ENCODE measurements around the gene ITSN2.

Gene ITSN2

GRCh38 chr2:24262421-24262970, 97.8 kb downstream of the ITSN2 start:
- no peaks in the 10 kb centered on the region for H3K9me3 Mint-ChIP-seq
- H3K4me1 Mint-ChIP-seq (ENCODE audit: low read depth in 2 of 2), result peaks cover 0 to 6% of the 10 kb centered on the region in 2 donors
- DNase-seq (no peak), ATAC-seq (replicated peaks) (no peak)
- H3K36me3 Mint-ChIP-seq (ENCODE audit: insufficient read depth), result peaks cover 37% of the 10 kb centered on the region
- H3K27me3 Mint-ChIP-seq, result no peaks in the 10 kb centered on the region
- no peak overlapping the region for H3K4me3 Mint-ChIP-seq
- H3K27ac Mint-ChIP-seq, result no peak overlapping the region

GRCh38 chr2:24261441-24261840, 98.9 kb downstream of the ITSN2 start:
- Mint-ChIP-seq H3K9me3 (no peaks in the 10 kb centered on the region), H3K4me1 (ENCODE audit: low read depth in 2 of 2) (peaks cover 0 to 6% of the 10 kb centered on the region in 2 donors), H3K27me3 (no peaks in the 10 kb centered on the region), H3K4me3 (no peak overlapping the region), H3K36me3 (ENCODE audit: insufficient read depth) (peaks cover 42% of the 10 kb centered on the region), H3K27ac (peak overlapping the region in 1 of 2 donors; percentile 39)
- ATAC-seq (replicated peaks), result no peak
- DNase-seq, result no peak

DNA sequence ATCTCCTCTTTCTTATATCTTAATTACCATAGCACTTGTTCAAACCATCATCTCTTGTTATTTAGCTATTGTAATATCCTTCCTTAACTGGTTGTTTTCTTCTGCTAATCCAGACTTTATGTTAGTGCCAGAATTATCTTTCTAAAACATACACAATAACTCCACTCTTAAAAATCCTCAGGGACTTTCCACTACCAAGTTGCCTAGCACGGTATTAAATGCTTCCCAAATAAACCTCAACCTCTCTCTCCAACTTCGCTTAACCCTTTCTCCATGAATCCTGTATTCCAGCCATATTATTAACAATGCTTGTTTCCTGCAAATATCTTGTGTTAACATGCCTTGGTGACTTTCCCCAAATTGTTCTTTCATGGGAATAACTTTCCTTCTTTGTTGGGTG, 101.0 kb downstream of the ITSN2 start:
- Mint-ChIP-seq H3K36me3 (ENCODE audit: insufficient read depth) (peaks cover 31% of the 10 kb centered on the region), H3K4me1 (ENCODE audit: low read depth in 2 of 2) (no peaks in the 10 kb centered on the region)
- no peak for DNase-seq

GRCh38 chr2:24258718-24259117, 101.6 kb downstream of the ITSN2 start:
- DNase-seq, result no peak
- H3K9me3 Mint-ChIP-seq, result no peaks in the 10 kb centered on the region
- no peaks in the 10 kb centered on the region for H3K4me1 Mint-ChIP-seq (ENCODE audit: low read depth in 2 of 2)
- no peak for ATAC-seq (replicated peaks)
- no peaks in the 10 kb centered on the region for H3K27me3 Mint-ChIP-seq
- no peak overlapping the region for H3K4me3 Mint-ChIP-seq
- peaks cover 31% of the 10 kb centered on the region for H3K36me3 Mint-ChIP-seq (ENCODE audit: insufficient read depth)
- no peak overlapping the region for H3K27ac Mint-ChIP-seq

More for the DNA sequence above, 101.0 kb downstream of the ITSN2 start:
- no peak overlapping the region for H3K4me3 Mint-ChIP-seq
- no peak overlapping the region for H3K27ac Mint-ChIP-seq
- no peaks in the 10 kb centered on the region for H3K27me3 Mint-ChIP-seq
- no peaks in the 10 kb centered on the region for H3K9me3 Mint-ChIP-seq
- no peak for ATAC-seq (replicated peaks)

DNA sequence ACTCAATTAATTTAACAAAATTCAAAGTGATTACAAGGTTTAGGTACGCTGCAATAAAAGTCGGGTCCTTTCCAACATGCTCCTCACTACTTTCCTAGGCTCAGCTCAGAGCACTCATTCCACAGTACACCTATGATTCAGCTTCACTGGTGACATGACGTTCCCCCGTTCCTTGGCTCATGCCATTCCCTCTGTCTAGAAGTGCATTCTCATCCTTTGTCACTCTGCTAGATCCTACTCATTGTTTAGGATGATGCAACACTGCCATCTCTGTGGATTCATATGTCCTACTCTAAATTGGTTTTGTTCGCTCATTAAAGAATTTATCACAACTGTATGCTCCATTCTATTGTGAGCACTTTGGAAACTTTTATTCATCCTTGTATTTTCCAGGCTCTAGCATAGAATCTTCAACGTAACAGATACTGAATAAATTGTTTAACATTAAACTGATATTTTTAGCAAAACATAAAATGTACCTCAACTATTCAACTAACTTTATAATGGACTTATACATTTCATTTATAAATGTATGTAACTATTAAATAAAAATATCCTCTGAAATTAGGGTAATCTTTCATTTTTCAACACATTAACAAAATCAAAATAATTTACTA, 106.9 kb downstream of the ITSN2 start:
- Mint-ChIP-seq H3K4me1 (ENCODE audit: low read depth in 2 of 2) (no peaks in the 10 kb centered on the region), H3K27ac (no peak overlapping the region), H3K9me3 (no peaks in the 10 kb centered on the region), H3K36me3 (ENCODE audit: insufficient read depth) (peaks cover 55% of the 10 kb centered on the region), H3K4me3 (no peak overlapping the region), H3K27me3 (no peaks in the 10 kb centered on the region)
- no peak for DNase-seq
- no peak for ATAC-seq (replicated peaks)

DNA sequence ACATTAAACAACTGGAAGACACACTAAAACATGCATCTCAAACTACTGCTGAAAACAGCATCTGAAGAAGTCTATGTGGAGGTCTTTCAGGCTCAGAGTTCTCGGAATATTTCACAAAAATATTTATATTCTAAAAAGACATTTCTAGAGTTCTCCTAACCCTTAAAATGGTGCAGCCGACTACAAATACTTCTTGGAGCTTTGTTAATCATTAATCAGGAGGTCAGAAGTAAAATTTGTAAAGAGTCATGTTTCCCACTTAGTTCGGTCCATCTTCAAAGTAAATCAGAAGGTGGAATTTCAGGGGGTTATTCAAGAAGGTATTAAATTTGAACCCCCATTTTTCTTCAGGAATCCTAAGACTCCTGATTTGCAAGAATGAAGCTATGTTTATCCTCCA, 112.7 kb downstream of the ITSN2 start:
- DNase-seq (no peak), ATAC-seq (replicated peaks) (no peak)
- Mint-ChIP-seq H3K9me3 (no peaks in the 10 kb centered on the region), H3K36me3 (ENCODE audit: insufficient read depth) (peaks cover 77% of the 10 kb centered on the region), H3K27me3 (no peaks in the 10 kb centered on the region), H3K4me1 (ENCODE audit: low read depth in 2 of 2) (no peaks in the 10 kb centered on the region), H3K4me3 (no peak overlapping the region), H3K27ac (peak overlapping the region in 1 of 2 donors; percentile 38)

- no peak for ATAC-seq (replicated peaks)
- H3K4me1 Mint-ChIP-seq (ENCODE audit: low read depth in 2 of 2), result no peaks in the 10 kb centered on the region
- H3K9me3 Mint-ChIP-seq, result no peaks in the 10 kb centered on the region
- no peak for DNase-seq
- no peaks in the 10 kb centered on the region for H3K27me3 Mint-ChIP-seq
- peaks cover 73% of the 10 kb centered on the region for H3K36me3 Mint-ChIP-seq (ENCODE audit: insufficient read depth)
- H3K27ac Mint-ChIP-seq, result peak overlapping the region in 1 of 2 donors; percentile 38
- H3K4me3 Mint-ChIP-seq, result no peak overlapping the region
Observed at GRCh38 chr2:24247164-24247563, 113.2 kb downstream of the ITSN2 start.

DNA sequence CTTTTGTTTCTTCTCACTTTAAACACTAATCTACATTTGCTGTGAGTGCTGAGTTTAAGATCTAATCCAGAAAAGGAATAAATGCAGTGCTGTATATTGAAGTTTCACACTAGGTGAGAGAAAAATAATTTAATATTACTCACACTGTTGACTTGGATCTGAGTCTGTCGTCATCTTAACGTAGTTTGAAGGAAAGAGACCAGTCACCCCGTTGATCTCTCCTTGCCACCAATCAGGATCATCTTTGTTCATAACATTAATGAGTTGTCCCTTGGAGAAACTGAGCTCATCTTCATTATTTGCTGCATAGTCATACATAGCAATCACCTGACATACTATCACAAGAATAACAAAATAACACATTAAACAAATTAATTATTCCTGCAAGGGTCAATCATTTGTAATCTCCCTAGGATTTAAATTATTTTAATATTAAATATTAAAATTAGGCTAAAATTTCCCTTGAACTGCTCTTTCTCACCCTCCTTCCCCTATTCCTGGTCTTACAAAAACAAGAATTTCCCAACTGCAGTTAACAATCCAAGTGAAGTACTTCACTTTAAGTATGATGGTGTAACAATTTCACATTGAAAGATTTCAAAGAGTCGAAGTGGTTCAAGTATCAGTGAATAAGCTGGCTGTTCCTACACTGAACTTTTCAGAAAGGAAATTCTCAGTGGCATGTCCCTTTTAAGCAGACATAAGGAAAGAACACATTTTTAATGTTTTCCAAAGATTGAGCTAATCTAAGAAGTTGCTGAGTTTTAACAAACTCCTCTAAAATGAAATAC, 114.2 kb downstream of the ITSN2 start:
- ATAC-seq (replicated peaks) (no peak), DNase-seq (no peak)
- H3K27me3 Mint-ChIP-seq, result no peaks in the 10 kb centered on the region
- peaks cover 0 to 2% of the 10 kb centered on the region in 2 donors for H3K4me1 Mint-ChIP-seq (ENCODE audit: low read depth in 2 of 2)
- peaks cover 76% of the 10 kb centered on the region for H3K36me3 Mint-ChIP-seq (ENCODE audit: insufficient read depth)
- no peaks in the 10 kb centered on the region for H3K9me3 Mint-ChIP-seq
- H3K4me3 Mint-ChIP-seq, result no peak overlapping the region
- H3K27ac Mint-ChIP-seq, result peak overlapping the region in 1 of 2 donors; percentile 38

GRCh38 chr2:24241528-24241927, 118.8 kb downstream of the ITSN2 start:
- no peak overlapping the region for H3K4me3 Mint-ChIP-seq
- H3K27me3 Mint-ChIP-seq, result no peaks in the 10 kb centered on the region
- H3K27ac Mint-ChIP-seq, result no peak overlapping the region
- H3K36me3 Mint-ChIP-seq (ENCODE audit: insufficient read depth), result peaks cover 55% of the 10 kb centered on the region
- no peak for ATAC-seq (replicated peaks)
- H3K4me1 Mint-ChIP-seq (ENCODE audit: low read depth in 2 of 2), result peaks cover 0 to 2% of the 10 kb centered on the region in 2 donors
- no peaks in the 10 kb centered on the region for H3K9me3 Mint-ChIP-seq
- no peak for DNase-seq

DNA sequence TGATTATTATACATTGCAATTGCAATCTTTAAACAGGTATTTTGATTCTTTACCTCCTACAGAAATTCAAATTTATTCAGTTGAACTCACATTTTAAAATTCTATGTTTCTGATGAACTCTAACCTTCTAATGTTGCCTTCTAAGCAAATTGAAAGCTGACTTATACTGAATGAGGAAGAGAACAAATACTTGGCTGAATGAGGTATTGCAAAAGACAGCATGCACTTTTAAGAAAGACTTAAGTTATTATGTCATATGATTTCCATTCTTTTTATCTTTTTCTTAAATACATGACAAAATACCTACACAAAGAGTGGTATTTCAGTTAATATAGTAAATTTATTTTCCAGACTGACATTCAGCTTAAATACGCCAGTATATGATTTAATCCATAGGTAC, 120.8 kb downstream of the ITSN2 start:
- no peak overlapping the region for H3K27ac Mint-ChIP-seq
- no peak for DNase-seq
- H3K9me3 Mint-ChIP-seq, result no peaks in the 10 kb centered on the region
- no peak overlapping the region for H3K4me3 Mint-ChIP-seq
- ATAC-seq (replicated peaks), result no peak
- peaks cover 0 to 2% of the 10 kb centered on the region in 2 donors for H3K4me1 Mint-ChIP-seq (ENCODE audit: low read depth in 2 of 2)
- H3K27me3 Mint-ChIP-seq, result no peaks in the 10 kb centered on the region
- H3K36me3 Mint-ChIP-seq (ENCODE audit: insufficient read depth), result peaks cover 35% of the 10 kb centered on the region

- H3K4me3 Mint-ChIP-seq, result no peak overlapping the region
- peaks cover 22% of the 10 kb centered on the region for H3K36me3 Mint-ChIP-seq (ENCODE audit: insufficient read depth)
Observed at GRCh38 chr2:24238158-24238557, 122.2 kb downstream of the ITSN2 start.

GRCh38 chr2:24237313-24237712, 123.0 kb downstream of the ITSN2 start:
- no peak for DNase-seq

More at GRCh38 chr2:24238158-24238557, 122.2 kb downstream of the ITSN2 start:
- Mint-ChIP-seq H3K9me3 (no peaks in the 10 kb centered on the region), H3K27me3 (no peaks in the 10 kb centered on the region), H3K4me1 (ENCODE audit: low read depth in 2 of 2) (peaks cover 0 to 2% of the 10 kb centered on the region in 2 donors), H3K27ac (no peak overlapping the region)
- DNase-seq (no peak), ATAC-seq (replicated peaks) (no peak)

GRCh38 chr2:24233321-24233720, 127.0 kb downstream of the ITSN2 start:
- Mint-ChIP-seq H3K36me3 (ENCODE audit: insufficient read depth) (peaks cover 3% of the 10 kb centered on the region), H3K27me3 (no peaks in the 10 kb centered on the region), H3K9me3 (no peaks in the 10 kb centered on the region), H3K4me1 (ENCODE audit: low read depth in 2 of 2) (no peaks in the 10 kb centered on the region), H3K27ac (no peak overlapping the region), H3K4me3 (no peak overlapping the region)
- no peak for ATAC-seq (replicated peaks)
- no peak for DNase-seq

More at GRCh38 chr2:24237313-24237712, 123.0 kb downstream of the ITSN2 start:
- no peaks in the 10 kb centered on the region for H3K27me3 Mint-ChIP-seq
- no peak for ATAC-seq (replicated peaks)
- no peak overlapping the region for H3K4me3 Mint-ChIP-seq
- H3K4me1 Mint-ChIP-seq (ENCODE audit: low read depth in 2 of 2), result peaks cover 0 to 2% of the 10 kb centered on the region in 2 donors
- H3K9me3 Mint-ChIP-seq, result no peaks in the 10 kb centered on the region
- H3K36me3 Mint-ChIP-seq (ENCODE audit: insufficient read depth), result peaks cover 19% of the 10 kb centered on the region
- no peak overlapping the region for H3K27ac Mint-ChIP-seq

GRCh38 chr2:24231461-24231881, 128.9 kb downstream of the ITSN2 start:
- H3K27me3 Mint-ChIP-seq, result no peaks in the 10 kb centered on the region
- H3K4me1 Mint-ChIP-seq (ENCODE audit: low read depth in 2 of 2), result no peaks in the 10 kb centered on the region
- no peak overlapping the region for H3K27ac Mint-ChIP-seq
- ATAC-seq (replicated peaks), result no peak
- peaks cover 7% of the 10 kb centered on the region for H3K36me3 Mint-ChIP-seq (ENCODE audit: insufficient read depth)
- H3K9me3 Mint-ChIP-seq, result no peaks in the 10 kb centered on the region
- no peak for DNase-seq
- H3K4me3 Mint-ChIP-seq, result no peak overlapping the region

All from effector memory CD8-positive, alpha-beta T cell (primary cell).